DND-41 (cell line): ENCODE results near the gene SPAG16.
A peak's percentile ranks its signal among the peaks of the same experiment; 100 is the strongest.

ENCODE experiments used
- ATAC-seq: fragments of 200-7000 bp; cut with Tn5 transposase; 3 replicates; pipeline ENCODE4 v1.9.1; 2021; ENCODE audit warnings: low read depth; ENCODE audit not compliant: insufficient read depth
- DNase-seq: peaks from one replicate; pipeline ENCODE4 v3.0.0-alpha.2; 2020
- H2AFZ ChIP-seq: 2 replicates; pipeline ENCODE4 v1.6.0; 2012; ENCODE audit warnings: low read depth, low read length
- H3K27ac ChIP-seq: 2 replicates; pipeline ENCODE4 v1.5.1; 2012; ENCODE audit warnings: low read length, inconsistent platforms
- H3K27me3 ChIP-seq: fragments of 200-600 bp; sonication (generic); 2 replicates; pipeline ENCODE4 v1.6.0; 2012; ENCODE audit warnings: low read length, mild to moderate bottlenecking, inconsistent platforms; ENCODE audit not compliant: insufficient read depth, poor library complexity
- H3K36me3 ChIP-seq: 2 replicates; pipeline ENCODE4 v1.5.1; 2012; ENCODE audit warnings: low read length, inconsistent platforms; ENCODE audit not compliant: insufficient read depth
- H3K4me1 ChIP-seq: 2 replicates; pipeline ENCODE4 v1.5.1; 2012; ENCODE audit warnings: mild to moderate bottlenecking, low read length; ENCODE audit not compliant: insufficient read depth
- H3K4me2 ChIP-seq: 2 replicates; pipeline ENCODE4 v1.6.0; 2012; ENCODE audit warnings: mild to moderate bottlenecking, moderate library complexity, low read length, inconsistent platforms; ENCODE audit not compliant: insufficient read depth
- H3K4me3 ChIP-seq, 2 experiments: fragments of 200-600 bp in 1 of 2; shearing (Covaris generic) in 1 of 2; 2 replicates each; pipeline ENCODE4 v1.5.1; 2012 to 2016; ENCODE audit warnings: inconsistent platforms in 2 of 2, low read length in 2 of 2, mild to moderate bottlenecking in 2 of 2, low read depth in 1 of 2, moderate library complexity in 1 of 2
- H3K79me2 ChIP-seq: 2 replicates; pipeline ENCODE4 v1.6.0; 2012; ENCODE audit warnings: low read length, inconsistent platforms; ENCODE audit not compliant: insufficient read depth
- H3K9ac ChIP-seq: 2 replicates; pipeline ENCODE4 v1.6.0; 2012; ENCODE audit warnings: low read depth, mild to moderate bottlenecking, inconsistent platforms, low read length, moderate library complexity
- H3K9me3 ChIP-seq: 2 replicates; pipeline ENCODE4 v1.5.1; 2012; ENCODE audit warnings: low read length, moderate library complexity, mild to moderate bottlenecking, inconsistent platforms; ENCODE audit not compliant: insufficient read depth, severe bottlenecking
- H4K20me1 ChIP-seq: 2 replicates; pipeline ENCODE4 v1.6.0; 2012; ENCODE audit warnings: low read length; ENCODE audit not compliant: insufficient read depth
- EZH2 ChIP-seq: IDR thresholded peaks from 3 replicates; pipeline ENCODE4 v1.6.1; 2012; ENCODE audit warnings: borderline replicate concordance, low read depth, mild to moderate bottlenecking, moderate library complexity, low read length, inconsistent platforms; ENCODE audit not compliant: severe bottlenecking
- TF ChIP-seq, protein P1 (sequence below): IDR thresholded peaks from 2 replicates; pipeline ENCODE4 v1.5.1; 2012; ENCODE audit warnings: borderline replicate concordance, low read length, moderate library complexity, mild to moderate bottlenecking; ENCODE audit not compliant: poor library complexity, severe bottlenecking; ENCODE audit errors: extremely low read depth

SPAG16 gene

DNA sequence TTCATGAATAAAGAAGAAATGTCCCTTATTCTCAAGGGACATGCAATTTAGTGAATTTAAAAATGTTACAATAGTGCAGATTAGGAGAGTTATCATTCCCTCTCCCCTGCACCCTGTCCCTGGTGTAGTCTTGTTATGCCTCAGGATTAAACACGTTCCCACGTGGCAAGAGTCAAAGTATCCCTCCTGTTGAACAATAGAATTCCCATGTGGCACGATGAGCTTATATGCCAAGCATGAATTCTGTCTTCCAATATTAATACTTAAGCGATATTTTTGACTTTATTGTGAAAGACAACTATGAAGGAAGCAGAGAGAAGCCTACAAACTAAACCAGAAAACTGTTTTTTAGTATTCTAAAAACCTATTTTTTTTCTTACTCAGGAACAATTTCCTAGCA lies 36.7 kb upstream of the SPAG16 start:
- Histone ChIP-seq H3K4me3 (no peak overlapping the region), H3K36me3 (no peaks in the 10 kb centered on the region), H3K79me2 (no peaks in the 10 kb centered on the region), H3K4me2 (no peak overlapping the region), H3K4me1 (peaks cover 48% of the 10 kb centered on the region), H3K27ac (no peak overlapping the region), H3K9me3 (no peaks in the 10 kb centered on the region), H3K9ac (no peak overlapping the region), H3K27me3 (no peaks in the 10 kb centered on the region), H4K20me1 (no peaks in the 10 kb centered on the region), H2AFZ (0 out of 2 replicates have a peak overlapping the region, but pooled peaks have one; percentile 23)
- DNase-seq (no peak), ATAC-seq (no peak)
- TF ChIP-seq, protein P1, sequence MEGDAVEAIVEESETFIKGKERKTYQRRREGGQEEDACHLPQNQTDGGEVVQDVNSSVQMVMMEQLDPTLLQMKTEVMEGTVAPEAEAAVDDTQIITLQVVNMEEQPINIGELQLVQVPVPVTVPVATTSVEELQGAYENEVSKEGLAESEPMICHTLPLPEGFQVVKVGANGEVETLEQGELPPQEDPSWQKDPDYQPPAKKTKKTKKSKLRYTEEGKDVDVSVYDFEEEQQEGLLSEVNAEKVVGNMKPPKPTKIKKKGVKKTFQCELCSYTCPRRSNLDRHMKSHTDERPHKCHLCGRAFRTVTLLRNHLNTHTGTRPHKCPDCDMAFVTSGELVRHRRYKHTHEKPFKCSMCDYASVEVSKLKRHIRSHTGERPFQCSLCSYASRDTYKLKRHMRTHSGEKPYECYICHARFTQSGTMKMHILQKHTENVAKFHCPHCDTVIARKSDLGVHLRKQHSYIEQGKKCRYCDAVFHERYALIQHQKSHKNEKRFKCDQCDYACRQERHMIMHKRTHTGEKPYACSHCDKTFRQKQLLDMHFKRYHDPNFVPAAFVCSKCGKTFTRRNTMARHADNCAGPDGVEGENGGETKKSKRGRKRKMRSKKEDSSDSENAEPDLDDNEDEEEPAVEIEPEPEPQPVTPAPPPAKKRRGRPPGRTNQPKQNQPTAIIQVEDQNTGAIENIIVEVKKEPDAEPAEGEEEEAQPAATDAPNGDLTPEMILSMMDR = no peak
- TF ChIP-seq EZH2 = no peak

DNA sequence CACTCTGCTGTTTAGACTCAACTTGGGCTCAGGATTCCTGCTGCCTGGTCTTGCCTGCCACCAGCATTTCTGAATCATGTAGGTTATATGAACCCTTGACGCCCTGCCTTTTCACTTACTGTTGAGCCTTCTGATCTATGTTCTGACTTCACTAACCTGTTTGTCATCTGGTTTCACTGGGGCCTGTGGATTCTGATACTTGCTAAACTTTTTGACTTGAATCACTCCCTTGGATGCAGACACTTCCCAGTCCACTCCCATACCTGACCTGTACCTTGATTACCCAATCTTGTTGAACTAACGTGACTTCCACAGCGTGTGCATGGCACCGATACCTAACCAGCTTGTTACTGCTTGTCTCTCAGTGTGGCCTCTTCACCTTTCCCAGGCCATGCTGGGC lies 35.6 kb upstream of the SPAG16 start:
- Histone ChIP-seq H3K27ac (peak overlapping the region; percentile 61; the same call in 1 of the 2 replicates), H3K27me3 (no peaks in the 10 kb centered on the region), H4K20me1 (no peaks in the 10 kb centered on the region), H3K36me3 (no peaks in the 10 kb centered on the region), H3K9ac (no peak overlapping the region), H3K4me3 (no peak overlapping the region), H3K4me1 (peaks cover 40% of the 10 kb centered on the region), H3K9me3 (no peaks in the 10 kb centered on the region), H2AFZ (peak overlapping the region; percentile 41; the same call in 1 of the 2 replicates), H3K4me2 (no peak overlapping the region), H3K79me2 (no peaks in the 10 kb centered on the region)
- no peak for DNase-seq
- TF ChIP-seq, protein P1 = no peak
- TF ChIP-seq EZH2 = no peak
- no peak for ATAC-seq

GRCh38 chr2:213249502-213249901 lies 34.8 kb upstream of the SPAG16 start:
- no peak overlapping the region for H2AFZ ChIP-seq
- H3K27ac ChIP-seq = 0 out of 2 replicates have a peak overlapping the region, but pooled peaks have one; percentile 1
- no peak overlapping the region for H3K9ac ChIP-seq
- no peak for ATAC-seq
- H3K27me3 ChIP-seq = no peaks in the 10 kb centered on the region
- H3K4me1 ChIP-seq = peaks cover 32% of the 10 kb centered on the region
- no peaks in the 10 kb centered on the region for H3K79me2 ChIP-seq
- no peak overlapping the region for H3K4me2 ChIP-seq
- no peaks in the 10 kb centered on the region for H3K9me3 ChIP-seq
- no peaks in the 10 kb centered on the region for H4K20me1 ChIP-seq
- no peak for TF ChIP-seq EZH2
- TF ChIP-seq, protein P1 = no peak
- H3K36me3 ChIP-seq = no peaks in the 10 kb centered on the region
- DNase-seq = no peak
- no peak overlapping the region for H3K4me3 ChIP-seq

DNA sequence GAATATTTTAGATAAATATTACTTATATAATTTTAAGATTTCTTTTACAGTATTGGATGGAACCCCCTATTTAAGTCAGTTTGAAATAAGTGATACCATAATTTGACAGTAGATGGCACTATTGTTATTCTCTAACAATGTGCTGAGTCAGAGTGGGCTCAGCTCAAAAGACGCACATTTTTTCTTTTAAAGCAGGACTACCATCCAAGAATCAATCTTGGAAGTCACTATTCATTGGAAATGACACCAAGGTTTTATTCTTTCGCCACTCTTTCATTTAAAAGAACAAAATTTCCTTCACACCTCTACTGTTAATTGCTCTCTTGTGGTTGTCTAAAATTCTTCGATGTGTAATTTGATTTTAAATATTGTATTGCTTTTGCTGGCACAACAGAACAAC lies 32.6 kb upstream of the SPAG16 start:
- Histone ChIP-seq H3K4me3 (no peak overlapping the region), H3K4me2 (peak overlapping the region; percentile 8; the same call in 1 of the 2 replicates), H3K79me2 (no peaks in the 10 kb centered on the region), H3K27me3 (no peaks in the 10 kb centered on the region), H3K9ac (no peak overlapping the region), H2AFZ (0 out of 2 replicates have a peak overlapping the region, but pooled peaks have one; percentile 11), H3K36me3 (no peaks in the 10 kb centered on the region), H3K9me3 (no peaks in the 10 kb centered on the region), H3K4me1 (peaks cover 26% of the 10 kb centered on the region), H3K27ac (0 out of 2 replicates have a peak overlapping the region, but pooled peaks have one; percentile 17), H4K20me1 (no peaks in the 10 kb centered on the region)
- ATAC-seq (peak; percentile 89), DNase-seq (no peak)
- TF ChIP-seq EZH2 = no peak
- TF ChIP-seq, protein P1 = peak; percentile 73
